Transverse colon (tissue), 4 donors: ENCODE results near the gene EMILIN1. TPM values are rescaled to one million over a fixed set of nuclear protein-coding genes. Genes with fewer than 3 reads are reported as not detected.
A peak's percentile ranks its signal among the peaks of the same experiment; 100 is the strongest.
"Not testable (repeated sequence)": the region's sequence is repeated elsewhere in the genome, so short reads cannot be mapped to it uniquely, and the experiment has no call there.

Experiments
- DNase-seq: peaks from one replicate; pipeline ENCODE4 v3.0.0-alpha.2; 2019
- H3K27ac ChIP-seq, 4 donors: fragments of 200-600 bp; sonication (generic); 2 replicates each; pipeline ENCODE4 v1.5.1; 2016 to 2018; ENCODE audit warnings: inconsistent platforms in 4 of 4
- H3K27me3 ChIP-seq: fragments of 200-600 bp; sonication (generic); 2 replicates; pipeline ENCODE4 v1.5.1; 2017; ENCODE audit warnings: inconsistent platforms
- H3K36me3 ChIP-seq, 4 donors: fragments of 200-600 bp; sonication (generic); 2 replicates each; pipeline ENCODE4 v1.5.1; 2017 to 2019; ENCODE audit warnings: inconsistent platforms in 4 of 4
- H3K4me1 ChIP-seq, 4 donors: fragments of 200-600 bp; sonication (generic); 2 replicates each; pipeline ENCODE4 v1.5.1; 2017 to 2020; ENCODE audit warnings: inconsistent platforms in 4 of 4
- H3K4me3 ChIP-seq, 4 donors: fragments of 200-600 bp; sonication (generic); 1 replicate in 1 of 4; 2 replicates in 3 of 4; pipeline versions ENCODE4 v1.5.1 to v1.6.1; 2017 to 2019; ENCODE audit warnings: inconsistent platforms in 4 of 4
- H3K9me3 ChIP-seq, 2 donors: fragments of 200-600 bp; sonication (generic); 2 replicates each; pipeline ENCODE4 v1.5.1; 2017 to 2019; ENCODE audit warnings: inconsistent platforms in 2 of 2
- CTCF ChIP-seq, 5 experiments: fragments of 200-600 bp in 3 of 5; fragments of 450-650 bp in 2 of 5; sonication (generic) in 3 of 5; IDR thresholded peaks; 1 replicate in 2 of 5; 2 replicates in 3 of 5; pipeline ENCODE4 v1.5.1; 2016 to 2017; ENCODE audit warnings: antibody characterized with exemption in 5 of 5, inconsistent platforms in 3 of 5, mild to moderate bottlenecking in 2 of 5, moderate library complexity in 1 of 5
- EP300 ChIP-seq: sonication (generic); formaldehyde crosslinking; IDR thresholded peaks from one replicate; pipeline ENCODE4 v1.6.1; 2017; ENCODE audit warnings: antibody characterized with exemption, low read depth
- POLR2A ChIP-seq: fragments of 450-650 bp; IDR thresholded peaks from one replicate; pipeline ENCODE4 v1.6.1; 2016; ENCODE audit warnings: antibody characterized with exemption, mild to moderate bottlenecking, moderate library complexity
- POLR2AphosphoS5 ChIP-seq, 3 donors: sonication (generic); formaldehyde crosslinking; IDR thresholded peaks; one replicate each; pipeline ENCODE4 v1.6.1; 2016; ENCODE audit warnings: antibody characterized with exemption in 3 of 3
- WGBS, 2 donors: methylation state at CpG; one replicate each; pipeline ENCODE4 v1.1.5; 2018; ENCODE audit warnings: low coverage in 1 of 2; 5-methylcytosine and 5-hydroxymethylcytosine counted together
- in situ Hi-C, 4 donors: fragments of 200-750 bp; cut with MboI; loops; one replicate each; pipeline versions ENCODE4 v1.15.0 to v1.15.1; 2017; ENCODE audit warnings: low sequenced_read_pairs in 3 of 4, low pct_ligation_motif_present in 1 of 4, low pct_unique_long_range_greater_than_20kb in 1 of 4
- intact Hi-C: fragments of 100-400 bp; cut with DNase I; formaldehyde crosslinking; loops from one replicate; pipeline ENCODE4 v1.15.1; 2023; ENCODE audit warnings: low total_unique reads
- total RNA-seq, 4 donors: library from RNA; depleted of rRNA; stranded (reverse); fragments of >200 nt; gene quantifications; one replicate each; pipeline ENCODE4 v1.1.0, GENCODE V29; 2016

Gene EMILIN1
- total RNA-seq, 4 donors from 2014 or later = 41.0 to 152 (median 65.6) TPM

GRCh38 chr2:27117995-27118524, 39.6 kb downstream of the EMILIN1 start:
- Histone ChIP-seq H3K4me1 (peaks cover 4 to 8% (median 5%) of the 10 kb centered on the region in 4 donors), H3K4me3 (peak overlapping the region in 2 of 4 donors; percentile 35 to 38), H3K9me3 (no peaks in the 10 kb centered on the region), H3K27ac (no peak overlapping the region), H3K27me3 (peaks cover 49% of the 10 kb centered on the region), H3K36me3 (no peaks in the 10 kb centered on the region)
- no peak for DNase-seq
- TF ChIP-seq CTCF (IDR thresholded peaks at IDR 0.05) (no peak), EP300 (no peak)
- intact Hi-C loops = no loop called here
- in situ Hi-C loops = loop anchor here in 1 of 4 donors (25.0 kb wide), 1 partner anchor 94 kb away; the partner anchor contains the start of genes ATRAID, CAD and SLC5A6
- WGBS, 2 donors = 6 to 63% methylated on average over 2 to 7 of the region's 14 CpGs

- Histone ChIP-seq H3K9me3 (no peaks in the 10 kb centered on the region), H3K27me3 (peaks cover 49% of the 10 kb centered on the region), H3K36me3 (no peaks in the 10 kb centered on the region), H3K4me3 (peak within 1 kb of the TSS in 2 of 4 donors; percentile 35 to 38), H3K27ac (no peak within 1 kb of the TSS), H3K4me1 (peaks cover 4 to 11% (median 8%) of the 10 kb centered on the region in 4 donors)
- in situ Hi-C loops = loop anchor here in 1 of 4 donors (25.0 kb wide), 1 partner anchor 94 kb away; the partner anchor contains the start of genes ATRAID, CAD and SLC5A6
- DNase-seq = peak; percentile 32
- intact Hi-C loops = no loop called here
- WGBS, 2 donors = 21% methylated on average over 35 of the region's 84 CpGs; no CpG with 5 or more reads in 1 of the 2 donors
- TF ChIP-seq CTCF (IDR thresholded peaks at IDR 0.05) (no peak), POLR2AphosphoS5 (IDR thresholded peaks at IDR 0.05) (no peak), POLR2A (no peak), EP300 (no peak)
Measured at GRCh38 chr2:27118525-27119329, 40.3 kb downstream of the EMILIN1 start, which contains the start of gene CGREF1. TSS of gene CGREF1 (minus strand) at chr2:27119128. CDS start at chr2:27104366, 14,762 bp downstream.

GRCh38 chr2:27119330-27119670, 40.9 kb downstream of the EMILIN1 start:
- H3K9me3 ChIP-seq, DNase-seq, intact Hi-C loops, H3K27ac ChIP-seq, H3K36me3 ChIP-seq: not testable (repeated sequence)
- WGBS, 2 donors = 76% methylated on average over 8 of the region's 8 CpGs; no CpG with 5 or more reads in 1 of the 2 donors
- H3K27me3 ChIP-seq = peaks cover 49% of the 10 kb centered on the region
- in situ Hi-C loops = loop anchor here in 1 of 4 donors (25.0 kb wide), 1 partner anchor 93 kb away; the partner anchor contains the start of genes ATRAID, CAD and SLC5A6
- H3K4me3 ChIP-seq = peak overlapping the region in 1 of 4 donors; percentile 35
- H3K4me1 ChIP-seq = peaks cover 4 to 14% (median 11%) of the 10 kb centered on the region in 4 donors

GRCh38 chr2:27121906-27122305, 43.5 kb downstream of the EMILIN1 start:
- Histone ChIP-seq H3K27ac (no peak overlapping the region), H3K4me3 (no peak overlapping the region), H3K36me3 (no peaks in the 10 kb centered on the region), H3K27me3 (peaks cover 43% of the 10 kb centered on the region), H3K9me3 (no peaks in the 10 kb centered on the region), H3K4me1 (peaks cover 4 to 14% (median 11%) of the 10 kb centered on the region in 4 donors)
- intact Hi-C loops (no loop called here), in situ Hi-C loops (loop anchor here in 1 of 4 donors (25.0 kb wide), 1 partner anchor 90 kb away; the partner anchor contains the start of genes ATRAID, CAD and SLC5A6)
- TF ChIP-seq POLR2A = no peak
- no peak for TF ChIP-seq POLR2AphosphoS5 (IDR thresholded peaks at IDR 0.05)
- no peak for TF ChIP-seq EP300
- no peak for TF ChIP-seq CTCF (IDR thresholded peaks at IDR 0.05)
- WGBS, 2 donors = 83 to 86% methylated on average over 2 of the region's 2 CpGs
- DNase-seq = no peak
